Naive thymus-derived CD8-positive, alpha-beta T cell (primary cell): ENCODE data around the gene OBP2B. TPM values are rescaled to one million over a fixed set of nuclear protein-coding genes. Genes with fewer than 3 reads are reported as not detected.
"Not testable (repeated sequence)": the region's sequence is repeated elsewhere in the genome, so short reads cannot be mapped to it uniquely, and the experiment has no call there.

Source experiments
- ATAC-seq, 2 donors: fragments of 150-1000 bp; cut with Tn5 transposase in 1 of 2; sonication (Bioruptor Pico), chemical (Tn5 transposase) in 1 of 2; 1 replicate in 1 of 2; 2 replicates in 1 of 2; pipeline ENCODE4 v1.10.0; 2021; ENCODE audit warnings: mild to moderate bottlenecking in 2 of 2, moderate library complexity in 2 of 2
- POLR2A ChIA-PET: fragments of 350-600 bp; sonication (Branson Sonifier 250); formaldehyde crosslinking; loops from one replicate; lab custom pipeline; 2021; ENCODE audit warnings: antibody characterized with exemption; lab: Charles Lee
- DNase-seq, 10 donors: peaks; one replicate each; pipeline versions ENCODE4 v3.0.0 to v3.0.0-alpha.2; 2020 to 2022
- H3K27ac Mint-ChIP-seq, 10 donors: one replicate each; pipeline ENCODE4 v1.8.0; 2020 to 2022; ENCODE audit warnings: mild to moderate bottlenecking in 10 of 10, mixed read lengths in 10 of 10, moderate library complexity in 4 of 10, inconsistent platforms in 1 of 10
- H3K27me3 Mint-ChIP-seq, 5 donors: one replicate each; pipeline ENCODE4 v1.8.0; 2021 to 2022; ENCODE audit warnings: mixed read lengths in 5 of 5
- H3K36me3 Mint-ChIP-seq, 3 donors: one replicate each; pipeline ENCODE4 v1.8.0; 2020 to 2022; ENCODE audit warnings: mixed read lengths in 3 of 3, mild to moderate bottlenecking in 2 of 3, inconsistent platforms in 1 of 3
- H3K4me1 Mint-ChIP-seq, 4 donors: one replicate each; pipeline ENCODE4 v1.8.0; 2021 to 2022; ENCODE audit warnings: mixed read lengths in 4 of 4
- H3K4me3 Mint-ChIP-seq, 10 donors: one replicate each; pipeline ENCODE4 v1.8.0; 2020 to 2022; ENCODE audit warnings: mild to moderate bottlenecking in 10 of 10, mixed read lengths in 10 of 10, moderate library complexity in 6 of 10, inconsistent platforms in 1 of 10
- H3K9me3 Mint-ChIP-seq, 9 donors: one replicate each; pipeline ENCODE4 v1.8.0; 2020 to 2022; ENCODE audit warnings: mixed read lengths in 9 of 9, mild to moderate bottlenecking in 3 of 9, inconsistent platforms in 1 of 9, moderate library complexity in 1 of 9
- polyA plus RNA-seq, 3 donors: library from polyadenylated mRNA; unstranded; fragments of 300-500 nt; fragmentation: Illumina TruSeq; gene quantifications; one replicate each; pipeline ENCODE4 v1.2.3, GENCODE V29; 2021
- total RNA-seq, 8 experiments: library from RNA in 2 of 8; stranded (reverse) in 2 of 8; gene quantifications; one replicate each; pipeline ENCODE4 v1.2.3 and lab custom pipeline; 2021 to 2026

Gene OBP2B
- total and polyA plus RNA-seq, 5 experiments from 2014 or later: not detected

DNA sequence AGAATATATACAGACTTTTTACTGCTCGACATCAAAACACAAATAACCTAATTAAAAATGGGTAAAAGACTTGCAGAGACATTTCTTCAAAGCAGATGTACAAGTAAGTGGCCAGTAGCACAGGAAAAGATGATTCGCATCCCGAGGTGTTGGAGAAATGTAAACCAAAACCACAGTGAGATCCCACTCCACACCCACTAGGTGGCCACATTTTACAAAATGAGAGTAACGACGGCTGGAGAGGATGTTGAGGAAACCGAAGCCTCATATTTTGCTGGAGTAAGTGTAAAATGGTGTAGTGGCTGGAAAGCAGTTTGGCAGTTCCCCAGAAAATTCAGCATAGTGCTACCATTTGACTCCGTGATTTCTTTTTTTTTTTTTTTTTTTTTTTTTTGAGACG lies 24.1 kb downstream of the OBP2B start:
- Mint-ChIP-seq H3K27me3 (peaks cover 9 to 34% (median 23%) of the 10 kb centered on the region in 5 donors), H3K4me3 (peak overlapping the region in 4 of 10 donors; percentile 7 to 34 (median 18)), H3K4me1 (peaks cover 6 to 12% (median 11%) of the 10 kb centered on the region in 4 donors), H3K27ac (no peak overlapping the region), H3K9me3 (no peaks in the 10 kb centered on the region), H3K36me3 (no peaks in the 10 kb centered on the region)
- POLR2A ChIA-PET: interaction anchor here (0.6 to 1.0 kb wide), 2 partner anchors 154 to 217 kb away, joined by 3 to 5 read pairs; partner anchors contain the start of gene GTF3C5
- peak; percentile 47 to 62 for ATAC-seq
- DNase-seq: peak in 4 of 10 donors; percentile 34 to 41 (median 36)

DNA sequence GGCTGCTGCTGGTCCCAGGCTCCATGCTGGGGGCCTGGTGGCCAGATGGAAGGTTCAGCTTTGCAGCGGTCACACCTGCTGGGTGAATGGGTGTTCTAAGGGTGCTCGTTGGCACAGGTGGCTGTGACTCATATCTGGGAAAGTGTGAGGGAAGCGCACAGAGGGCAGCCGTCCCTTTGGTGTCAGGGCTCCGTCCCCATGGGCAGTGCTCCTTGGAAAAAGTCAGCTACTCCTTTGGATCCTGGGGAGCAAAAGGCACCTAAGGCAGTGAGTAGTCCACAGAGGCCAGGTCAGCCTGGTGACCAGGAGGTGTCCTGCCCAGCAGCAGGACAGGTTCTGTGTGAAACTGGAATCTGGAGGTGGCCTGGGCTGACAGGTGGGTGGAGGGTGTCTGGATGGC lies 26.9 kb downstream of the OBP2B start:
- Mint-ChIP-seq H3K4me1 (peaks cover 6 to 12% (median 11%) of the 10 kb centered on the region in 4 donors), H3K36me3 (no peaks in the 10 kb centered on the region), H3K9me3 (no peaks in the 10 kb centered on the region), H3K27ac (no peak overlapping the region), H3K27me3 (peaks cover 10 to 28% (median 19%) of the 10 kb centered on the region in 5 donors), H3K4me3 (no peak overlapping the region)
- no peak for DNase-seq
- POLR2A ChIA-PET: no interaction called here
- ATAC-seq: no peak

DNA sequence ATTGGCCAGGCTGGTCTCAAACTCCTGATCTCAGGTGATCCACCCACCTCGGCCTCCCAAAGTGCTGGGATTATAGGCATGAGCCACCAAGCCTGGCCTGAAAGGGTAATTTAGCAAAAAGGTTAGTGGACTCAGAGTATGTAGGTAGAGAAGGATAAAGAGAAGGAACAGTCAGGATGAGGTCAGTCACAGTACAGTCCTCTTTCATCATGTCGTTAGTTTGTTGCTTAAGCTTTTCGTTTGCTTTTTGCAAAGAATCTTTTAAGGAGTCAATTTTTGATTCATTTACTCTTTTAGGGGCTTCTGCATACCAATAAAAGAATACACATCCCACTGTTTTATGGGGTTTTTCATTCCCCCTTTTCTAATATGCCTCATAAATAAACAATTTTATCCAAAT lies 27.5 kb downstream of the OBP2B start:
- Mint-ChIP-seq H3K36me3 (no peaks in the 10 kb centered on the region), H3K4me3 (no peak overlapping the region), H3K27ac (no peak overlapping the region), H3K9me3 (no peaks in the 10 kb centered on the region), H3K4me1 (peaks cover 6 to 12% (median 11%) of the 10 kb centered on the region in 4 donors), H3K27me3 (peaks cover 10 to 28% (median 19%) of the 10 kb centered on the region in 5 donors)
- no peak for ATAC-seq
- POLR2A ChIA-PET: interaction anchor here (1.0 kb wide), 1 partner anchor 151 kb away, joined by 5 read pairs; the partner anchor contains the start of gene GTF3C5
- DNase-seq: no peak

DNA sequence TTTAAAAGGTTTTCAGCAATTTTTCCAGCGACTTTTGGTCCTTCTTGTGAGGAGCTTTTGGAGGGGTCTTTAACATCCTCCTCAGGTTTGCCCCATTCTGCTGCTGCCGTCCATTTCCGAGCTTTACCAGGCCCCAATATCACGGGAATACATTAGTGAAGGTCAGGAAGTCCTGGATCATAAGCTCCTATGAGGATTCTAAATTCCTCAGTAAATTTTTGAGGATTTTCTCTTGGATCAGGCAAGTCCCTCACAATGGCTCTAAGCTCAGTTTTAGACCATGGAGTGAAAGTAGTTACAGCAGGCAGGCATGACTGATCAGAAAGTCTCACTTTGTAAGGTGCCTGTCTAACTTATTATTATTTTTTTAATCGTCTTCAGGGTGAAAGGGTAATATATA lies 28.1 kb downstream of the OBP2B start:
- no peaks in the 10 kb centered on the region for H3K36me3 Mint-ChIP-seq
- H3K27me3 Mint-ChIP-seq: peaks cover 10 to 25% (median 19%) of the 10 kb centered on the region in 5 donors
- no peaks in the 10 kb centered on the region for H3K9me3 Mint-ChIP-seq
- no peak for ATAC-seq
- H3K4me1 Mint-ChIP-seq: peaks cover 4 to 8% (median 8%) of the 10 kb centered on the region in 4 donors
- POLR2A ChIA-PET: interaction anchor here (1.0 kb wide), 1 partner anchor 150 kb away, joined by 5 read pairs; the partner anchor contains the start of gene GTF3C5
- no peak overlapping the region for H3K27ac Mint-ChIP-seq
- DNase-seq: no peak
- H3K4me3 Mint-ChIP-seq: no peak overlapping the region

DNA sequence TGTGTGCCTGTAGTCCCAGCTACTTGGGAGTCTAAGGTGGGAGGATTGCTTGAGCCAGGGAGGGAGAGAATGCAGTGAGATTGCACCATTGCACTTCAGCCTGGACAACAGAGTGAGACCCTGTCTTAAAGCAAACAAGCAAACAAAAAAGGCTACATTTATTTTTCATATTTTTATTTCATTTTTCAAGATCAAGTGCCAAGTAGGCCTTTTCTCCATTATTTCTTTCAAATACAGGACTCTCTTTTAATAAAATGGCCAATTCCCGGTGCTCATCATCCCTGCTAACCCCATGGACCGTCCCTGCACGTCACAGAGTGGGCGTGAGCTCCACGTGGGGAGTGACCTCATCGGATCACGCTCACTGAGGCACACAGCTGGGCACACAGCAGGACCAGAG lies 36.0 kb downstream of the OBP2B start:
- Mint-ChIP-seq H3K9me3 (no peaks in the 10 kb centered on the region), H3K27me3 (peaks cover 0 to 5% (median 0%) of the 10 kb centered on the region in 5 donors), H3K4me1 (peaks cover 0 to 3% (median 0%) of the 10 kb centered on the region in 4 donors), H3K4me3 (no peak overlapping the region), H3K36me3 (no peaks in the 10 kb centered on the region), H3K27ac (no peak overlapping the region)
- POLR2A ChIA-PET: no interaction called here
- DNase-seq (no peak), ATAC-seq (no peak)

DNA sequence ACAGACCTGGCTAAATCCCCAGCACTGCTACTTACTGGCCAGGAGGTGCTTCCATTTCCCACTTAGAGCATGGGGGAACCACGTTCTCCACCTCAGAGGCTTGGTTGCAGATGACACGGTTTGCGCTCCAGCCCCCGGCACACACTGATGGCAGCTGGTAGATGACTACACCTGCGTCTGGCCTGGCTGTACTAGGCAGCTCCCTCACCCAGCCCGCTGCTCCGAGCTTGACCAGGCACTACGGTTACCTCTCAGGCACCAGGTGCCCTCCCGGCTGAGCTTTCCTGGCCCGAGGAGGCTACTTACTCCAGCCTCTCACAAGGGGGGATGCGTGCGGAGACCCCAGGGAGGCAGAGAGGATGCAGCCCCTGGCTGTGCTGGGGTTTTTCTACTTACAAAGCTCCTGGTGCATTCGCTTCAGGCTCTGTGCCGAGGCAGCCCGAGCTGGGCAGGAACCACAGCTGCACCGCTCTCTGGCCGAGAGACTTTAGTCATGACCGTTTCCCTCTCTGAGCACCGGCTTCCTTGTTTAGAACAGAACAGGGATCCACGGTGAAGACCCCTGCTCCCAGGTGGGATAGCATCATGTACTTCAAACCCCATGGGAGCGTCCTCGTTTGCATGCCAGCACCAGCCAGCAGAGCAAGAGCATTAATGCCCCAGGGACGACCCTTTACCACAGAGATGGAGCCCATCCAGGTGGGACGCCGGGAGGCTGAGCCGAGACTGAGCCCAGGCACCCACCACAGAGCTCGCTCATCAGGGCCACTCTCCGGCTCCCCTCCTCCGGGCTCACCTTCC lies 37.7 kb downstream of the OBP2B start:
- ATAC-seq (no peak), DNase-seq (no peak)
- no peak overlapping the region for H3K4me3 Mint-ChIP-seq
- H3K9me3 Mint-ChIP-seq: no peaks in the 10 kb centered on the region
- no peaks in the 10 kb centered on the region for H3K36me3 Mint-ChIP-seq
- H3K27me3 Mint-ChIP-seq: peaks cover 0 to 5% (median 0%) of the 10 kb centered on the region in 5 donors
- H3K4me1 Mint-ChIP-seq: peaks cover 0 to 3% (median 0%) of the 10 kb centered on the region in 4 donors
- no peak overlapping the region for H3K27ac Mint-ChIP-seq
- POLR2A ChIA-PET: no interaction called here

DNA sequence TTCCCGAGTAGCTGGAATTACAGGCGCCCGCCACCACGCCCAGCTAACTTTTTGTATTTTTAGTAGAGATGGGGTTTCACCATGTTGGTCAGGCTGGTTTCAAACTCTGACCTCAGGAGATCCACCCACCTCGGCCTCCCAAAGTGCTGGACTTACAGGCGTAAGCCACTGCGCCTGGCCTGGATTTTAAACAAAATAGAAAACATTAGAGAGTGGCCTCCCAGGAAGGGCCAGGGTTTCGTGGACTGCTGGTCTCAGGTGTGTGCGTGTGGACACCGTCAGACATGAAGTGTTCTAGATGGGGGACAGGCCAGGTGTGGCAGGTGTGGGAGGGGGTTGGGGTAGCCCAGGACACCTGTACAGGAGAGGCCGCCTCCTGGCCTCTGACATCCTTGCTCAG lies 38.3 kb downstream of the OBP2B start:
- Mint-ChIP-seq H3K27me3 (peaks cover 0 to 1% (median 0%) of the 10 kb centered on the region in 5 donors), H3K9me3 (no peaks in the 10 kb centered on the region), H3K27ac (no peak overlapping the region), H3K36me3 (no peaks in the 10 kb centered on the region), H3K4me1 (peaks cover 0 to 3% (median 0%) of the 10 kb centered on the region in 4 donors), H3K4me3 (no peak overlapping the region)
- POLR2A ChIA-PET: no interaction called here
- no peak for DNase-seq
- ATAC-seq: no peak

DNA sequence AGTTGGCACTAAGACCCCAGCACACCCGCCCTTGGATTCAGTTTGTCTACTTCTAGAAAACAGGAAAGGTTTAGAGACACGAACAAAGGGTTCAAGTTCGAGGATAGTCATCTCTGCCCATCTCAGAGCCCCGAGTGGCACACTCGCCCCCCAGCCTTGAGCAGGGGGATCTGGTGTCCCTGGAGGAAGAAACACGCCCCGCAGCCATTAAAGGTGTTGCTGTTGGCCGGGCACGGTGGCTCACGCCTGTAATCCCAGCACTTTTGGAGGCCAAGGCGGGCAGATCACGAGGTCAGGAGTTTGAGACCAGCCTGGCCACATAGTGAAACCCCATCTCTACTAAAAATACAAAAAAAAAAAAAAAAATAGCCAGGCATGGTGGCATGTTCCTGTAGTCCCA lies 39.4 kb downstream of the OBP2B start:
- POLR2A ChIA-PET, H3K27me3 Mint-ChIP-seq, ATAC-seq, H3K27ac Mint-ChIP-seq, H3K36me3 Mint-ChIP-seq, DNase-seq, H3K4me3 Mint-ChIP-seq, H3K9me3 Mint-ChIP-seq, H3K4me1 Mint-ChIP-seq: not testable (repeated sequence)

DNA sequence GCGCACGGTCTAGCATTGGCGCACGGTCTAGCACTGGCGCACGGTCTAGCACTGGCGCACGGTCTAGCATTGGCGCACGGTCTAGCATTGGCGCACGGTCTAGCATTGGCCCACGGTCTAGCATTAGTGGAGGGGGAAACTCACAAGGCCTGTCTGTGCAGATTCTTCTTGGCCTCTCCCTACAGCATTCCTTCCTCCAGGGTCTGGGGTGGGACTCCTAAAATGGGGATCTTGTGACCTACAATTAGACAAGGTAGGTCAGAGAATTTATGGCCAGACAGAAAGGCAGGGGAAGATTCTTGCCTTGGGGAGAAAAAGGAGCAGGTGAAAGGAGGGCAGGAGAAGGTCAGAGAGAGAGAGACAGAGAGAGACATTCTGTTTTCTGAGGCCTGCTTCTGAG lies 39.9 kb downstream of the OBP2B start:
- Mint-ChIP-seq H3K36me3 (no peaks in the 10 kb centered on the region), H3K9me3 (no peaks in the 10 kb centered on the region), H3K27ac (peak overlapping the region in 1 of 10 donors; percentile 55), H3K4me3 (no peak overlapping the region), H3K27me3 (peaks cover 0 to 1% (median 0%) of the 10 kb centered on the region in 5 donors), H3K4me1 (peaks cover 0 to 6% (median under 1%) of the 10 kb centered on the region in 4 donors)
- POLR2A ChIA-PET: no interaction called here
- DNase-seq (no peak), ATAC-seq (no peak)

DNA sequence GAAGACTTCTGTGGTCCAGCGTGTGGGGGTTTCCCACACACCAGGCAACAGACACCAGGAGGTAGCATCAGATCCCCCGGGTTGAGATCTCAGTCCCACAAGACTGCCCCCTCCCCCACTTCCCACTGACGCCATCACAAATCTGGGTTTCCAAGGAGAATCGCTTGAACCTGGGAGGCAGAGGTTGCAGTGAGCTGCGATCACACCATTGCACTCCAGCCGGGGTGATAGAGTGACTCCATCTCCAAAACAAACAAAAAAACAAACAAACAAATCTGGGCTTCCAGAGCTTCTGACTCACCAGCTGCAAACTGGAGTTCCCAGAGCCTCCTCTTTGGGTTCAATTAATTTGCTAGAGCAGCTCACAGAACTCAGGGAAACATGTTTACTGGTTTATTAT lies 40.6 kb downstream of the OBP2B start:
- Mint-ChIP-seq H3K27ac (no peak overlapping the region), H3K9me3 (no peaks in the 10 kb centered on the region), H3K36me3 (no peaks in the 10 kb centered on the region), H3K27me3 (peaks cover 0 to 1% (median 0%) of the 10 kb centered on the region in 5 donors), H3K4me3 (no peak overlapping the region), H3K4me1 (peaks cover 1 to 9% (median 5%) of the 10 kb centered on the region in 4 donors)
- DNase-seq: no peak
- no peak for ATAC-seq
- POLR2A ChIA-PET: no interaction called here

DNA sequence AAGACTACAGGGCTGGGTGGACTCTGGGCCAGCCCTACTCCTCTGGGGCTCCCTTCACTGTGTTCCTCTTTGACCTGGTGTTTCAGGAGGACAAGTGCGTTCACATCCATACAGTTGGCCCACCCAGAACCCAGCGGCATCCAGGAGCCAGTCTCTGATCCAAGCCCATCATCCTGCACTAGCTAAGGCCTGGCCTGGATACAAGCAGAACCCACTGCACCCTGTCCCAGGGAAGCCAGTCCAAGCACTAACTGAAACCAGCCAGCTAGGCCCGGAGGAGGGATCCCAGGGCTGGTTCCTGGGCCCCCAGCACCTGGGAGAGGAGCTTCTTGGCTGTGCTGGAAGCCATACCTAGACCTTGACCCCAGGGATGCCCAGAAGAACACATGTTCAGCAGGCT lies 41.3 kb downstream of the OBP2B start:
- DNase-seq (no peak), ATAC-seq (no peak)
- Mint-ChIP-seq H3K36me3 (no peaks in the 10 kb centered on the region), H3K27me3 (peaks cover 0 to 1% (median 0%) of the 10 kb centered on the region in 5 donors), H3K4me1 (peaks cover 1 to 9% (median 5%) of the 10 kb centered on the region in 4 donors), H3K4me3 (no peak overlapping the region), H3K9me3 (no peaks in the 10 kb centered on the region), H3K27ac (no peak overlapping the region)
- POLR2A ChIA-PET: no interaction called here

DNA sequence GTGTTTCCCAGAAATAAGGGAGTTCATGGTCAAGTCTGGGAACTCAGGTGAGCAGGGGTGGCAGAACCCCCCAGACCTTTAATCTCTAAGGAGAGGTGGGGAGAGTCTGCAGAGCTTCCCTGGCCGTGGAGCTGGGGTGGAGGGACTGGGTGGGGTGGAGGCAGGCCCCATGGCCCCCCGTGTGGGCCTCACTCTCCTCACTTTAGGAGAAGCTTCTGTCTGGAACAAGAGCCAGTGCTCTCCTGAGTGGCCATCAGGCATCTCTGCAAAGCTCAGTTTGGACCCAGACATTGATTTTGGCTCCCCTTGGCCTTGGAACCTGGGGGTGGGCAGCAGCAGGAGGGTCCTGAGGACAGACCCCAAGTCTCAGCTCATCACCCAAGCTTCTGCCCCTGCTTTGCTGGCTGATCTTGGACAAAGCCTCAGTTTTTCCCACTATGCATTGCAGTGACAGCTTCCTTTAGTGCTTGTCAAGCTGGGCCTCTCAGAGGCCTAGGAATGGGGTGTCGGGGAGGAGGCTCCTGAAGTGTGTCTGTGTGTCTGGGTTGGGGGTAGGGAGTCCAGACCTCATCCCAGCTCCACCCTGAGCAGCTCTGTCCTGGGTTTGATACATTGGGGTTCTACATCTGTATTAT lies 41.8 kb downstream of the OBP2B start:
- DNase-seq (no peak), ATAC-seq (no peak)
- Mint-ChIP-seq H3K36me3 (no peaks in the 10 kb centered on the region), H3K4me1 (peaks cover 1 to 9% (median 5%) of the 10 kb centered on the region in 4 donors), H3K4me3 (no peak overlapping the region), H3K27me3 (peaks cover 0 to 2% (median 0%) of the 10 kb centered on the region in 5 donors), H3K27ac (no peak overlapping the region), H3K9me3 (no peaks in the 10 kb centered on the region)
- POLR2A ChIA-PET: no interaction called here

DNA sequence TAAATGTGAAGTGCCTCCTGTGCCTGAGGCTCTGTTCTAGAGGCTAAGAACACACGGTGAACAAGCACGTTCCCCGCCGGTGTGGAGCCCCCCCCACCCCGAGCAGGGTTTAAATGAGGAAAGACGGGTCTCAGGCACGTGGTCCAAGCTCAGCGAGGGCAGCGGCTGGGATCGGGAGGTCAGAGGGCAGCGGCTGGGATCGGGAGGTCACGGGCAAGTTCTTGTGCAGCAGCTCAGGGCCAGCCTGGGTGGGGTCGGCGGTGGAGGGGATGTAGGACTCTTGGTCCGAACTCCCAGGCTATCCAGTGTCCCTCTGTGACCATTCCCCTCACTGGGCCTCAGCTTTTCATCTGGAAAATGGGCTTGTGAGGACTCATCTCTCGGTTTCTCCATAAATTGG lies 42.7 kb downstream of the OBP2B start:
- Mint-ChIP-seq H3K36me3 (no peaks in the 10 kb centered on the region), H3K4me1 (peaks cover 1 to 13% (median 5%) of the 10 kb centered on the region in 4 donors), H3K27ac (peak overlapping the region in 1 of 10 donors; percentile 31), H3K27me3 (peaks cover 0 to 4% (median 1%) of the 10 kb centered on the region in 5 donors), H3K9me3 (no peaks in the 10 kb centered on the region), H3K4me3 (no peak overlapping the region)
- POLR2A ChIA-PET: no interaction called here
- ATAC-seq (no peak), DNase-seq (no peak)
